Measurements from ENCODE around the gene ZFP36L1.
A peak's percentile ranks its signal among the peaks of the same experiment; 100 is the strongest.

ZFP36L1 gene

DNA sequence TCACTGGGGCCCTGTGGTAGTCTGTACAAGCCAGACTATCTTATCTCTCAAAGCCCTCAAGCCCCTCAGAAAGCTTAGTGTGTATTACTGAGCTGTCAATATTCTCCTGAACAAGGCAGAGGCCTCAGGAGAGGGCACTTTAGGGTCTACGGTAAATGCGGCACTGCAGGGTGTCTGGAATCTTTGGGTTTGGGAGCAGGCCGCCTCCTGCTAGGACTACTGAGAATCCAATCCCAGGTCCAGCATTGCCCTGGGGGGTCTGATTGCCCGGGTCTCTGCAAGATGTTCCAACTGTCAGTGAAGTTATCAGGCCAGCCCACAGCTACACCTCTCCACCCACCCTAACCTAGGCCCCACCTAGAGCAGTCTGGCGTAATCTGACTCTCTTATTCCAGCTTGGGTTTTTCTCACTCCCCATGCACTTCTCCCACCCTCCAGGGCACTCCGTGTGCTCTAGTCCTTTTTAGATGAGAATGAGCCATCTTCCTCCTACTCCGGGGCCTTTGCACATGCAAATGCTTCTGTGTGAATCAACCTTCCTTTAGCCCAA is 4.3 kb upstream of the ZFP36L1 start:
- Histone ChIP-seq H3K23ac (ENCODE audit: low read length) (no peak overlapping the region), H3K79me1 (ENCODE audit: low read length) (peaks cover 47% of the 10 kb centered on the region), H2BK12ac (ENCODE audit: low read length) (peak overlapping the region; percentile 63), H3K9me3 (ENCODE audit: insufficient read depth, low read depth, low read length) (no peaks in the 10 kb centered on the region), H3K4me3 (ENCODE audit: low read depth, low read length) (no peak overlapping the region), H2BK120ac (ENCODE audit: insufficient read depth, low read length, poor library complexity) (no peak overlapping the region), H3K18ac (ENCODE audit: low read length) (no peak overlapping the region), H2AK5ac (ENCODE audit: low read length) (no peak overlapping the region), H3K4ac (ENCODE audit: low read depth, low read length) (no peak overlapping the region), H3K4me2 (ENCODE audit: low read length) (no peak overlapping the region), H4K91ac (ENCODE audit: low read depth, low read length) (peak overlapping the region; percentile 78), H3K14ac (ENCODE audit: low read length) (no peak overlapping the region), H3K79me2 (ENCODE audit: control insufficient read depth, insufficient read depth, low read length, poor library complexity) (peaks cover 29% of the 10 kb centered on the region), H2AFZ (ENCODE audit: insufficient read depth, low read length, poor library complexity) (no peak overlapping the region), H3K27ac (ENCODE audit: low read depth, low read length) (peak overlapping the region; percentile 100), H4K12ac (ENCODE audit: low read depth, low read length) (no peak overlapping the region), H2BK5ac (ENCODE audit: low read depth, low read length, poor library complexity) (peak overlapping the region; percentile 100), H4K8ac (ENCODE audit: low read depth, low read length) (no peak overlapping the region), H3K4me1 (ENCODE audit: control insufficient read depth in 1 of 2, insufficient read depth in 2 of 2, low read length in 2 of 2) (peaks cover 10% of the 10 kb centered on the region in 2 experiments), H3K9ac (ENCODE audit: low read length) (no peak overlapping the region), H3K27me3 (ENCODE audit: insufficient read depth, low read length) (no peaks in the 10 kb centered on the region), H3K36me3 (ENCODE audit: control insufficient read depth in 1 of 2, insufficient read depth in 2 of 2, low read length in 2 of 2) (no peaks in the 10 kb centered on the region)
- DNase-seq = peak; percentile 24 to 47
- WGBS (ENCODE audit: extremely low coverage, insufficient coverage, insufficient read length) = no CpG with 5 or more reads among the region's 7 CpGs

DNA sequence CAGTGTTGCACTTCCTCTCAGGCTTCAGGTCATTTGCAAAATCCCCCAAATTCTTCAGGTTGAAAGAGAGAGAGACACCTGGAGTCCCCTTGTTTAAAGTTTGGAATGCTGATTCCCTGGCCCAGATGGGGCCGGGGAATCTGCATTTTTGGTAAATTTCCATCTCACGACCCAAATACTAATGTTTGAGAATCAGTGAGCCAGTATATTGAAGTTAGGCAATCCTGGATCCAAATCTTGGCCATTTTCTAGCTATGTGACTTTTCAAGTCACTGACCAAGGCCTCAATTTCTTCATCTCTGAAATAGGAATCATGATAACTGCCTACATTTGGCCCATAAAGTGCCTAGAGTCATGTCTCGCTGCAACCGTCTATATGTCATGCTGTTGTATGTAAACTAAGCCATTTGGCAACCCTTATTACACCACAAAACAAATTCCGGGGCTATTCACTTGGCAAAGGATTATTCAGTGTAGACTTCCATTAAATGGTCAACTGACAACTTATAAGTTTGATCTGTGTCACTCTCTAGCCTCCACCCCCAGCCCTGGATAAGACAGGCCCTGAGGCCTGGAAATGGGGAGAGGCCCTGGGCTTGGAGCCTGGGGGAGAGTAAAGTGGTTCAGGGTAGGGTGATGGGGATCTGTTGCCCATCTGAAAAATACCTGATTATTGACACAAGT is 3.7 kb upstream of the ZFP36L1 start:
- Histone ChIP-seq H3K79me1 (ENCODE audit: low read length) (peaks cover 53% of the 10 kb centered on the region), H3K4me3 (ENCODE audit: low read depth, low read length) (peak overlapping the region; percentile 97), H2BK120ac (ENCODE audit: insufficient read depth, low read length, poor library complexity) (peak overlapping the region; percentile 100), H2AFZ (ENCODE audit: insufficient read depth, low read length, poor library complexity) (peak overlapping the region; percentile 88), H3K4ac (ENCODE audit: low read depth, low read length) (peak overlapping the region; percentile 97), H3K9me3 (ENCODE audit: insufficient read depth, low read depth, low read length) (no peaks in the 10 kb centered on the region), H3K36me3 (ENCODE audit: control insufficient read depth in 1 of 2, insufficient read depth in 2 of 2, low read length in 2 of 2) (peaks cover 2% of the 10 kb centered on the region in 2 experiments), H3K18ac (ENCODE audit: low read length) (peak overlapping the region; percentile 82), H3K27ac (ENCODE audit: low read depth, low read length) (peak overlapping the region; percentile 100), H4K8ac (ENCODE audit: low read depth, low read length) (peak overlapping the region; percentile 100), H3K4me1 (ENCODE audit: control insufficient read depth in 1 of 2, insufficient read depth in 2 of 2, low read length in 2 of 2) (peaks cover 10% of the 10 kb centered on the region in 2 experiments), H2AK5ac (ENCODE audit: low read length) (peak overlapping the region; percentile 99), H3K14ac (ENCODE audit: low read length) (peak overlapping the region; percentile 19), H4K91ac (ENCODE audit: low read depth, low read length) (peak overlapping the region; percentile 100), H3K79me2 (ENCODE audit: control insufficient read depth, insufficient read depth, low read length, poor library complexity) (peaks cover 35% of the 10 kb centered on the region), H4K12ac (ENCODE audit: low read depth, low read length) (peak overlapping the region; percentile 77), H2BK5ac (ENCODE audit: low read depth, low read length, poor library complexity) (peak overlapping the region; percentile 100), H3K9ac (ENCODE audit: low read length) (peak overlapping the region; percentile 80), H3K4me2 (ENCODE audit: low read length) (peak overlapping the region; percentile 78), H3K27me3 (ENCODE audit: insufficient read depth, low read length) (no peaks in the 10 kb centered on the region), H3K23ac (ENCODE audit: low read length) (no peak overlapping the region), H2BK12ac (ENCODE audit: low read length) (peak overlapping the region; percentile 98)
- no CpG with 5 or more reads among the region's 5 CpGs for WGBS (ENCODE audit: extremely low coverage, insufficient coverage, insufficient read length)
- DNase-seq = peak; percentile 70 to 85

DNA sequence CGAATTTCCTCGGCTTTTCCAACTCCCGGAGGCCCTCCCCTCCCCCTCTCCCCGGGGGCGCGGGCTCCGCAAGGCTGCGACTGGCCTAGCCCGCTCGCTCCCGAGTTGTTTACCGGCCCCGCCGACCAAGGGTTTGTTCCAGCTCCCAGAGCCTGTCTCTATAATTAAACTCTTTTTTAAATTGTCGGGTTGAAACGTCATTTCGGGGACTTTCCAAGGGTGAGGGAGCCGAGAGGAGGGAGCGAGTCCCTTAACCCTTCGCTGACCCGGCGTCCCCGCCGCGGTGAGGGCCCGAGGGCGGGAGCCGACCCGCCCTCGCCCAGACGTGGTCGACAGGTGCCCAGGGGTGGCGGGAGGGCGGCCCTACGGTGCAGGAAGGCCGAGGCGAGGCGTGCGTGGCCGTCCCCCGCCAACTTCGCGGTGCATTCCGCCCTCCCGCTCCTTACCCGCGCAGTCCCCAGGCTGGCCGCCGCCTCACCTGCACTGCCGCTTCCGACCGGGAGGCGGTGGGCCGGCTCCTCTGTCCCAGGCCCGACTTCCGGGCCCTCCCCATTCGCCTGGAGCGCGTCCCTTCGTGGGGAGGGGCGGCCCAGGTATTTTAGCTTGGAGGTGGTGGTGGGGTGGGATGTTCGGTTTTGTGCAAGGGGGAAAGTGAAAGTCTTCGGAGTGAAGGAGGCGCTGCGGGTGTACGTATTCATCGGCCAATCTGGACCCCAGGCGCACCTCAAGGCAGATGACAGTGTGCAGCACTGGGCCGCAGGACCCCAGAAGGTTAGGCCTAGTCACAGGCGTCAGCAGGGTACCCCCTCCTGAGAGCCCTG is 2.9 kb upstream of the ZFP36L1 start:
- Histone ChIP-seq H3K4me3 (ENCODE audit: low read depth, low read length) (peak overlapping the region; percentile 97), H3K4me2 (ENCODE audit: low read length) (peak overlapping the region; percentile 78), H4K12ac (ENCODE audit: low read depth, low read length) (peak overlapping the region; percentile 100), H3K27ac (ENCODE audit: low read depth, low read length) (peak overlapping the region; percentile 100), H2AFZ (ENCODE audit: insufficient read depth, low read length, poor library complexity) (peak overlapping the region; percentile 100), H3K9ac (ENCODE audit: low read length) (peak overlapping the region; percentile 100), H2BK5ac (ENCODE audit: low read depth, low read length, poor library complexity) (peak overlapping the region; percentile 100), H4K8ac (ENCODE audit: low read depth, low read length) (peak overlapping the region; percentile 100), H2BK120ac (ENCODE audit: insufficient read depth, low read length, poor library complexity) (peak overlapping the region; percentile 100), H3K14ac (ENCODE audit: low read length) (peak overlapping the region; percentile 100), H3K79me1 (ENCODE audit: low read length) (peaks cover 58% of the 10 kb centered on the region), H3K9me3 (ENCODE audit: insufficient read depth, low read depth, low read length) (no peaks in the 10 kb centered on the region), H3K27me3 (ENCODE audit: insufficient read depth, low read length) (no peaks in the 10 kb centered on the region), H3K18ac (ENCODE audit: low read length) (peak overlapping the region; percentile 100), H3K4ac (ENCODE audit: low read depth, low read length) (peak overlapping the region; percentile 100), H3K23ac (ENCODE audit: low read length) (no peak overlapping the region), H3K4me1 (ENCODE audit: control insufficient read depth in 1 of 2, insufficient read depth in 2 of 2, low read length in 2 of 2) (peaks cover 10% of the 10 kb centered on the region in 2 experiments), H2BK12ac (ENCODE audit: low read length) (peak overlapping the region; percentile 99), H2AK5ac (ENCODE audit: low read length) (peak overlapping the region; percentile 100), H3K79me2 (ENCODE audit: control insufficient read depth, insufficient read depth, low read length, poor library complexity) (peaks cover 43% of the 10 kb centered on the region), H4K91ac (ENCODE audit: low read depth, low read length) (peak overlapping the region; percentile 100), H3K36me3 (ENCODE audit: control insufficient read depth in 1 of 2, insufficient read depth in 2 of 2, low read length in 2 of 2) (peaks cover 7 to 9% of the 10 kb centered on the region in 2 experiments)
- no CpG with 5 or more reads among the region's 70 CpGs for WGBS (ENCODE audit: extremely low coverage, insufficient coverage, insufficient read length)
- peak; percentile 80 to 89 for DNase-seq

DNA sequence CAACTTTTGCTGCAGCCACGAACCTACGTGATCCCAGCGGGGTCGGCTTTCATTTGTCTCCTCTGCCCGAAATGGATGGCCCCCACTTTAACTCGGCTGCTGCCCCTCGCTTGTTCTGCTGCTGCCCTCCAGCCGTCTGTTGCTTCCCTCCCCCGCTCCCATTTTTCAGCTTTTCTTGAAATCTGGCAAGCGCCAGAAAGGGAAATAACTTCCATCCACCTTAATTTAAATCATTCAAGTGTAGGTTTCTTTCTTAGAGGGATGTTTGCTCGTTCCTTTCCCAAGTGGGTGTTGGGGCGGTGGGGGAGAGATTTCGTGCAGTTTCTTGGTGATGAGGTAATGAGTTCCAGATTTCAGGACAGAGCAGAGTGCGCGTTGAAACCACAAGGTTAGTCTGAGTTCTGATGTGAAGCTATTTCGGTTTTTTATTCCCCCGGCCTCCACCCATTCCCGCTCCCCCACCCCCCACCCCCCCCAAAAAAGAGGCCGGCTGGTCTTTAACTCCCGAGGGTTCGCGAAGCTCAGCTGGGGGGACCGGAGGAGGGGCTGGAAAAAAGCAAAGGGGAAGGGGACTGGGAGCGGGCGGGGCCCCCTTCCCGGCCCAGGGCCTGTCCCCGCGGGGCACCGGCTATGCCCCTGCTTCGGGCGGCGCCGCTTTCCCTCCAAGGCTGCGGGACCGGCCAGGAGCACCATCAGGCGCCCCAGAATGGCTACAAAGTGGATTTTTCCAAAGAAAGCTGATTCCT is 2.2 kb upstream of the ZFP36L1 start:
- WGBS (ENCODE audit: extremely low coverage, insufficient coverage, insufficient read length) = no CpG with 5 or more reads among the region's 36 CpGs
- H3K23ac ChIP-seq (ENCODE audit: low read length) = no peak overlapping the region
- peak overlapping the region; percentile 100 for H3K4ac ChIP-seq (ENCODE audit: low read depth, low read length)
- H4K12ac ChIP-seq (ENCODE audit: low read depth, low read length) = peak overlapping the region; percentile 100
- peak overlapping the region; percentile 100 for H4K8ac ChIP-seq (ENCODE audit: low read depth, low read length)
- peak overlapping the region; percentile 100 for H4K91ac ChIP-seq (ENCODE audit: low read depth, low read length)
- peak overlapping the region; percentile 100 for H3K9ac ChIP-seq (ENCODE audit: low read length)
- peak overlapping the region; percentile 100 for H3K18ac ChIP-seq (ENCODE audit: low read length)
- no peaks in the 10 kb centered on the region for H3K9me3 ChIP-seq (ENCODE audit: insufficient read depth, low read depth, low read length)
- H2AFZ ChIP-seq (ENCODE audit: insufficient read depth, low read length, poor library complexity) = peak overlapping the region; percentile 100
- H3K36me3 ChIP-seq (ENCODE audit: control insufficient read depth in 1 of 2, insufficient read depth in 2 of 2, low read length in 2 of 2) = peaks cover 15 to 16% of the 10 kb centered on the region in 2 experiments
- no peaks in the 10 kb centered on the region for H3K27me3 ChIP-seq (ENCODE audit: insufficient read depth, low read length)
- H3K4me1 ChIP-seq (ENCODE audit: control insufficient read depth in 1 of 2, insufficient read depth in 2 of 2, low read length in 2 of 2) = peaks cover 10 to 13% of the 10 kb centered on the region in 2 experiments
- H3K4me2 ChIP-seq (ENCODE audit: low read length) = peak overlapping the region; percentile 78
- H3K79me1 ChIP-seq (ENCODE audit: low read length) = peaks cover 61% of the 10 kb centered on the region
- H2BK120ac ChIP-seq (ENCODE audit: insufficient read depth, low read length, poor library complexity) = peak overlapping the region; percentile 100
- H2AK5ac ChIP-seq (ENCODE audit: low read length) = peak overlapping the region; percentile 100
- peak overlapping the region; percentile 100 for H3K14ac ChIP-seq (ENCODE audit: low read length)
- H3K27ac ChIP-seq (ENCODE audit: low read depth, low read length) = peak overlapping the region; percentile 100
- H3K79me2 ChIP-seq (ENCODE audit: control insufficient read depth, insufficient read depth, low read length, poor library complexity) = peaks cover 51% of the 10 kb centered on the region
- peak overlapping the region; percentile 99 for H2BK12ac ChIP-seq (ENCODE audit: low read length)
- H3K4me3 ChIP-seq (ENCODE audit: low read depth, low read length) = peak overlapping the region; percentile 97
- peak overlapping the region; percentile 100 for H2BK5ac ChIP-seq (ENCODE audit: low read depth, low read length, poor library complexity)
- peak in 1 of 2 donors; percentile 54 for DNase-seq
